Panc1 (cell line): ENCODE measurements around the gene SPATA16.

Source experiments
- TCF7L2 ChIP-seq: IDR thresholded peaks from 2 replicates; pipeline ENCODE4 v1.6.1; 2011; ENCODE audit warnings: mild to moderate bottlenecking, low read depth, low read length, inconsistent platforms
- TF ChIP-seq, protein P1 (sequence below): fragments of 450-650 bp; IDR thresholded peaks from 2 replicates; pipeline ENCODE4 v1.5.1; 2017; ENCODE audit warnings: mild to moderate bottlenecking

DNA sequence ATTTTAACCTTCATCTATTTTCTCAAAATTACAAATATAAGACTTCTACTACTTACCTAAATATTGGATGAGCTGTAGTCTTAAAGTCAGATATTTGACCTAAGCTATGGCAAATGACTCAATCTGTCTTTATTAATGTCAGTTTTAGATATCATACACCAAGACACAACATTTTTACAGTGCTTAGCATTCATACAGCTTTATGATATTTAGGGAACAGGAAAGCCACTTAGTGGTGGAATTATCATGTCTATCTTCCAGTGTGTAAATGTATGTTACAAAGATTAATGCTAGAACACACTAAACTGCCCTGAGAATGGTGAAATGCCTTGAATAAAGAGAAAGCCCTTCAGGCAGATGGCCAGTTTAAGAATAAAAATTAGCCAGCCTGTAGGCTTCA lies 135.0 kb downstream of the SPATA16 start:
- TF ChIP-seq TCF7L2: no peak
- TF ChIP-seq, protein P1, sequence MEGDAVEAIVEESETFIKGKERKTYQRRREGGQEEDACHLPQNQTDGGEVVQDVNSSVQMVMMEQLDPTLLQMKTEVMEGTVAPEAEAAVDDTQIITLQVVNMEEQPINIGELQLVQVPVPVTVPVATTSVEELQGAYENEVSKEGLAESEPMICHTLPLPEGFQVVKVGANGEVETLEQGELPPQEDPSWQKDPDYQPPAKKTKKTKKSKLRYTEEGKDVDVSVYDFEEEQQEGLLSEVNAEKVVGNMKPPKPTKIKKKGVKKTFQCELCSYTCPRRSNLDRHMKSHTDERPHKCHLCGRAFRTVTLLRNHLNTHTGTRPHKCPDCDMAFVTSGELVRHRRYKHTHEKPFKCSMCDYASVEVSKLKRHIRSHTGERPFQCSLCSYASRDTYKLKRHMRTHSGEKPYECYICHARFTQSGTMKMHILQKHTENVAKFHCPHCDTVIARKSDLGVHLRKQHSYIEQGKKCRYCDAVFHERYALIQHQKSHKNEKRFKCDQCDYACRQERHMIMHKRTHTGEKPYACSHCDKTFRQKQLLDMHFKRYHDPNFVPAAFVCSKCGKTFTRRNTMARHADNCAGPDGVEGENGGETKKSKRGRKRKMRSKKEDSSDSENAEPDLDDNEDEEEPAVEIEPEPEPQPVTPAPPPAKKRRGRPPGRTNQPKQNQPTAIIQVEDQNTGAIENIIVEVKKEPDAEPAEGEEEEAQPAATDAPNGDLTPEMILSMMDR: no peak
